Loucy (cell line): ENCODE results near the gene SLC39A3.

Experiments used
- CTCF ChIP-seq: fragments of 200-600 bp; sonication (generic); conservative IDR thresholded peaks from 2 replicates; pipeline ENCODE4 v1.5.1; 2014; ENCODE audit warnings: mild to moderate bottlenecking, antibody characterized with exemption, low read length
- EZH2phosphoT487 ChIP-seq: fragments of 200-600 bp; IDR thresholded peaks from 2 replicates; pipeline ENCODE4 v1.6.1; 2018; ENCODE audit warnings: antibody characterized with exemption, mild to moderate bottlenecking, moderate library complexity, borderline replicate concordance

- TF ChIP-seq EZH2phosphoT487 = no peak
- no peak for TF ChIP-seq CTCF
These were observed 7.6 kb downstream of the SLC39A3 start for GRCh38 chr19:2732157-2732725.
